HepG2 (cell line): ENCODE measurements around the gene GRM7. TPM values are rescaled to one million over a fixed set of nuclear protein-coding genes. Genes with fewer than 3 reads are reported as not detected.

Source experiments
- ATAC-seq: fragments of 200-7000 bp; cut with Tn5 transposase; 3 replicates; pipeline ENCODE4 v1.9.1; 2020; ENCODE audit warnings: mild to moderate bottlenecking, moderate library complexity
- BruUV-seq: library from RNA; stranded (reverse); fragments of 400-500 nt; replicated peaks from 2 replicates; lab custom pipeline; 2021; lab: Mats Ljungman, UMichigan
- CTCF ChIA-PET: fragments of 300-600 bp; formaldehyde crosslinking; extraction: SDS; loops from one replicate; lab custom pipeline; 2021; ENCODE audit warnings: low total read pairs, inconsistent platforms, low intra/inter-chr PET ratio; lab: Yijun Ruan, JAX
- POLR2A ChIA-PET: fragments of 350-600 bp; sonication (Branson Sonifier 250); formaldehyde crosslinking; loops from one replicate; lab custom pipeline; 2020; ENCODE audit warnings: antibody characterized with exemption, inconsistent platforms; lab: Yijun Ruan, JAX
- DNase-seq: peaks from one replicate; pipeline ENCODE4 v3.0.0-alpha.2; 2015; ENCODE audit warnings: low spot score
- FAIRE-seq: peaks from 3 replicates; lab custom pipeline; 2011; peaks lifted over from hg19 to GRCh38; lab: Jason Lieb, UNC
- H2AFZ ChIP-seq: one replicate; pipeline ENCODE4 v1.6.1; 2011; ENCODE audit warnings: low read length, inconsistent platforms
- H3K27ac ChIP-seq: fragments of 300-600 bp; 3 replicates; pipeline ENCODE4 v1.8.0; 2011; ENCODE audit warnings: mixed run types, mild to moderate bottlenecking, mixed read lengths, low read length, inconsistent platforms; ENCODE audit not compliant: insufficient read depth; ENCODE audit errors: extremely low read length
- H3K27me3 ChIP-seq, 2 experiments: fragments of 200-600 bp in 1 of 2; 2 replicates in 1 of 2; 3 replicates in 1 of 2; pipeline versions ENCODE4 v1.6.0 to v1.8.0; 2011; ENCODE audit warnings: low read length in 2 of 2, mild to moderate bottlenecking in 2 of 2, moderate library complexity in 2 of 2, inconsistent platforms in 1 of 2; ENCODE audit not compliant: insufficient read depth in 2 of 2, control insufficient read depth in 1 of 2
- H3K36me3 ChIP-seq, 2 experiments: fragments of 200-600 bp in 1 of 2; replicated peaks in 1 of 2; 2 replicates in 1 of 2; 3 replicates in 1 of 2; pipeline versions ENCODE4 v1.5.1 to v1.8.0; 2011; ENCODE audit warnings: low read length in 2 of 2, inconsistent platforms in 1 of 2; ENCODE audit not compliant: insufficient read depth in 2 of 2, control insufficient read depth in 1 of 2
- H3K4me1 ChIP-seq: 2 replicates; pipeline ENCODE4 v1.5.1; 2012; ENCODE audit warnings: low read length, inconsistent platforms; ENCODE audit not compliant: insufficient read depth
- H3K4me2 ChIP-seq: 2 replicates; pipeline ENCODE4 v1.6.0; 2011; ENCODE audit warnings: low read depth, low read length, inconsistent platforms
- H3K4me3 ChIP-seq, 3 experiments: fragments of 200-600 bp in 1 of 3; sonication (generic), shearing (Covaris generic) in 1 of 3; replicated peaks in 1 of 3; 2 replicates each; pipeline ENCODE4 v1.5.1; 2011 to 2016; ENCODE audit warnings: low read length in 3 of 3, inconsistent platforms in 2 of 3, low read depth in 2 of 3, mild to moderate bottlenecking in 2 of 3, control low read depth in 1 of 3, mixed read lengths in 1 of 3; ENCODE audit not compliant: insufficient read depth in 1 of 3
- H3K79me2 ChIP-seq: one replicate; pipeline ENCODE4 v1.6.1; 2011; ENCODE audit warnings: low read length, inconsistent platforms; ENCODE audit not compliant: insufficient read depth
- H3K9ac ChIP-seq: 2 replicates; pipeline ENCODE4 v1.6.0; 2011; ENCODE audit warnings: mild to moderate bottlenecking, low read depth, low read length, inconsistent platforms; ENCODE audit not compliant: insufficient read depth
- H3K9me3 ChIP-seq: 2 replicates; pipeline ENCODE4 v1.5.1; 2012; ENCODE audit warnings: mild to moderate bottlenecking, low read length
- H4K20me1 ChIP-seq: 2 replicates; pipeline ENCODE4 v1.6.0; 2011; ENCODE audit warnings: inconsistent platforms, mild to moderate bottlenecking, low read length, moderate library complexity; ENCODE audit not compliant: insufficient read depth
- GABPB1 ChIP-seq: IDR thresholded peaks from 2 replicates; pipeline ENCODE4 v1.6.1; 2016; ENCODE audit warnings: mild to moderate bottlenecking, missing genetic modification reagents, moderate library complexity, missing compliant biosample characterization
- GLMP ChIP-seq: sonication (generic); formaldehyde crosslinking; IDR thresholded peaks from 2 replicates; pipeline ENCODE4 v1.9.0; 2021; ENCODE audit warnings: missing genetic modification reagents, mild to moderate bottlenecking, borderline replicate concordance
- MED13 ChIP-seq: sonication (generic); formaldehyde crosslinking; IDR thresholded peaks from 2 replicates; pipeline ENCODE4 v1.5.0; 2020; ENCODE audit warnings: missing genetic modification reagents
- MIXL1 ChIP-seq: IDR thresholded peaks from 2 replicates; pipeline ENCODE4 v1.6.1; 2016
- NAIF1 ChIP-seq: sonication (generic); formaldehyde crosslinking; IDR thresholded peaks from 2 replicates; pipeline ENCODE4 v1.5.0; 2020; ENCODE audit warnings: mild to moderate bottlenecking, missing genetic modification reagents, borderline replicate concordance
- NFE2 ChIP-seq: sonication (generic); formaldehyde crosslinking; IDR thresholded peaks from 2 replicates; pipeline ENCODE4 v1.4.0; 2020; ENCODE audit warnings: missing genetic modification reagents
- NFE2L2 ChIP-seq: fragments of 150-350 bp; IDR thresholded peaks from 2 replicates; pipeline ENCODE4 v1.6.1; 2014; ENCODE audit warnings: low read length
- PCBP1 ChIP-seq: fragments of 200-400 bp; formaldehyde crosslinking; IDR thresholded peaks from 2 replicates; pipeline ENCODE4 v1.6.1; 2017; ENCODE audit warnings: mild to moderate bottlenecking, low read depth, low read length, borderline replicate concordance
- PTBP1 ChIP-seq: fragments of 200-400 bp; formaldehyde crosslinking; IDR thresholded peaks from 2 replicates; pipeline ENCODE4 v1.6.1; 2018; ENCODE audit warnings: low read length, low read depth; ENCODE audit not compliant: poor library complexity, severe bottlenecking
- REL ChIP-seq: sonication (generic); formaldehyde crosslinking; conservative IDR thresholded peaks from 2 replicates; pipeline ENCODE4 v1.8.0; 2022; ENCODE audit warnings: mild to moderate bottlenecking, missing genetic modification reagents, moderate library complexity
- RNF219 ChIP-seq: sonication (generic); formaldehyde crosslinking; IDR thresholded peaks from 2 replicates; pipeline ENCODE4 v1.5.0; 2020; ENCODE audit warnings: mild to moderate bottlenecking, missing genetic modification reagents
- SNAI1 ChIP-seq: sonication (generic); formaldehyde crosslinking; IDR thresholded peaks from 2 replicates; pipeline ENCODE4 v1.5.0; 2020; ENCODE audit warnings: mild to moderate bottlenecking, missing genetic modification reagents, borderline replicate concordance
- TBX2 ChIP-seq: sonication (generic); formaldehyde crosslinking; IDR thresholded peaks from 2 replicates; pipeline ENCODE4 v1.5.0; 2020; ENCODE audit warnings: missing genetic modification reagents, mild to moderate bottlenecking, borderline replicate concordance
- ZNF10 ChIP-seq: sonication (generic); formaldehyde crosslinking; IDR thresholded peaks from 2 replicates; pipeline ENCODE4 v1.4.0; 2020; ENCODE audit warnings: mild to moderate bottlenecking, low read depth, missing genetic modification reagents, borderline replicate concordance
- ZNF12 ChIP-seq: sonication (generic); formaldehyde crosslinking; IDR thresholded peaks from 2 replicates; pipeline ENCODE4 v1.5.0; 2020; ENCODE audit warnings: missing genetic modification reagents
- ZNF17 ChIP-seq: sonication (generic); formaldehyde crosslinking; IDR thresholded peaks from 2 replicates; pipeline ENCODE4 v1.5.0; 2020; ENCODE audit warnings: mild to moderate bottlenecking, missing genetic modification reagents
- ZNF232 ChIP-seq: sonication (generic); formaldehyde crosslinking; IDR thresholded peaks from 2 replicates; pipeline ENCODE4 v1.4.0; 2020; ENCODE audit warnings: missing genetic modification reagents, borderline replicate concordance
- ZNF510 ChIP-seq: sonication (generic); formaldehyde crosslinking; IDR thresholded peaks from 2 replicates; pipeline ENCODE4 v1.4.0; 2020; ENCODE audit warnings: low read depth, mild to moderate bottlenecking, missing genetic modification reagents
- ZNF558 ChIP-seq: sonication (generic); formaldehyde crosslinking; IDR thresholded peaks from 2 replicates; pipeline ENCODE4 v1.9.0; 2022; ENCODE audit warnings: mild to moderate bottlenecking, missing genetic modification reagents, borderline replicate concordance
- ZNF562 ChIP-seq: sonication (generic); formaldehyde crosslinking; IDR thresholded peaks from 2 replicates; pipeline ENCODE4 v1.8.0; 2022; ENCODE audit warnings: missing genetic modification reagents, borderline replicate concordance
- ZNF776 ChIP-seq: sonication (generic); formaldehyde crosslinking; IDR thresholded peaks from 2 replicates; pipeline ENCODE4 v1.4.0; 2020; ENCODE audit warnings: mild to moderate bottlenecking, missing genetic modification reagents
- WGBS: methylation state at CpG from one replicate; pipeline ENCODE4 v1.1.6; 2017; ENCODE audit warnings: low lambda C conversion rate; 5-methylcytosine and 5-hydroxymethylcytosine counted together
- in situ Hi-C: cut with HindIII; loops from 2 replicates; pipeline ENCODE4 v1.10.0; 2017; ENCODE audit warnings: low pct_unique_long_range_greater_than_20kb; ENCODE audit not compliant: extremely low pct_ligation_motif_present
- intact Hi-C: fragments of 100-400 bp; cut with micrococcal nuclease; formaldehyde crosslinking; loops from one replicate; pipeline ENCODE4 v1.10.0; 2022; ENCODE audit not compliant: unreplicated experiment
- polyA plus RNA-seq, 8 experiments: library from polyadenylated mRNA; depleted of rRNA in 3 of 8; stranded (reverse) in 7 of 8; unstranded in 1 of 8; fragments of >200 nt; fragmentation: Illumina TruSeq in 4 of 8; extraction: Trizol in 4 of 8; gene quantifications; 2 replicates each; pipeline versions ENCODE4 v1.2.1 to v1.2.3, GENCODE V29; 2011 to 2016; ENCODE audit warnings: low read depth in 4 of 8, missing spikeins in 1 of 8, mixed read lengths in 1 of 8; ENCODE audit not compliant: insufficient read depth in 1 of 8
- total RNA-seq, 5 experiments: library from RNA; depleted of rRNA; stranded (reverse); fragments of >200 nt; fragmentation: Illumina TruSeq; extraction: Trizol; gene quantifications; 2 replicates each; pipeline ENCODE4 v1.2.3, GENCODE V29; 2016; ENCODE audit warnings: low read depth in 1 of 5

GRM7 gene
- total and polyA plus RNA-seq, 2 of the 13 experiments (the other 11 are each of a cell fraction or from before 2014, with no cell fraction given) = not detected

- TF ChIP-seq RNF219 (CRISPR knock-in tag) (no peak), GABPB1 (no peak)
Observed at GRCh38 chr3:7764115-7764514, 903.2 kb downstream of the GRM7 start (continued).

GRCh38 chr3:7766530-7766929 is 905.6 kb downstream of the GRM7 start:
- POLR2A ChIA-PET = no interaction called here
- no peak for FAIRE-seq
- Histone ChIP-seq H3K4me1 (no peaks in the 10 kb centered on the region), H3K79me2 (no peaks in the 10 kb centered on the region), H3K4me2 (no peak overlapping the region), H3K27ac (no peak overlapping the region), H3K27me3 (no peaks in the 10 kb centered on the region), H3K9ac (no peak overlapping the region), H3K9me3 (peaks cover 14% of the 10 kb centered on the region)
- intact Hi-C loops = no loop called here
- BruUV-seq = no TSS peak
- CTCF ChIA-PET = no interaction called here
- DNase-seq = no peak
- no peak for TF ChIP-seq PCBP1
- no peak for TF ChIP-seq ZNF232 (CRISPR knock-in tag)
- no peak for TF ChIP-seq GLMP (CRISPR knock-in tag)
- TF ChIP-seq SNAI1 = no peak
- no peak for TF ChIP-seq NFE2L2
- no peak for TF ChIP-seq ZNF510 (CRISPR knock-in tag)
- no peak for TF ChIP-seq ZNF776
- no peak for TF ChIP-seq ZNF562 (CRISPR knock-in tag)
- TF ChIP-seq ZNF10 = no peak
- no peak for TF ChIP-seq REL (CRISPR knock-in tag)
- TF ChIP-seq ZNF558 (CRISPR knock-in tag) = no peak
- no peak for TF ChIP-seq ZNF17 (CRISPR knock-in tag)
- no peak for TF ChIP-seq NAIF1 (CRISPR knock-in tag)
- no peak for TF ChIP-seq MED13 (CRISPR knock-in tag)
- TF ChIP-seq NFE2 = no peak
- no peak for TF ChIP-seq MIXL1 (CRISPR knock-in tag)
- TF ChIP-seq ZNF12 (CRISPR knock-in tag) = no peak
- TF ChIP-seq PTBP1 = no peak
- TF ChIP-seq TBX2 (CRISPR knock-in tag) = no peak
- TF ChIP-seq, all 625 proteins: peak for 0
- H2AFZ ChIP-seq = no peak overlapping the region
- no peaks in the 10 kb centered on the region for H4K20me1 ChIP-seq
- no peaks in the 10 kb centered on the region for H3K36me3 ChIP-seq
- in situ Hi-C loops = no loop called here
- H3K4me3 ChIP-seq = no peak overlapping the region
- 0% methylated on average over 4 of the region's 4 CpGs for WGBS
- ATAC-seq = no peak
